Esophagus muscularis mucosa (tissue), 3 donors: Measurements from ENCODE around the gene CCDC88C.

Experiments used
- CTCF ChIP-seq, 3 experiments: fragments of 200-600 bp in 2 of 3; fragments of 450-650 bp in 1 of 3; sonication (generic) in 2 of 3; IDR thresholded peaks; one replicate each; pipeline ENCODE4 v1.5.1; 2017 to 2019; ENCODE audit warnings: antibody characterized with exemption in 3 of 3, mild to moderate bottlenecking in 2 of 3, moderate library complexity in 1 of 3
- POLR2AphosphoS5 ChIP-seq, 2 donors: sonication (generic); formaldehyde crosslinking; IDR thresholded peaks; one replicate each; pipeline ENCODE4 v1.6.1; 2017; ENCODE audit warnings: antibody characterized with exemption in 2 of 2

- TF ChIP-seq CTCF (IDR thresholded peaks at IDR 0.05) = no peak
- TF ChIP-seq POLR2AphosphoS5 (IDR thresholded peaks at IDR 0.05) = no peak
Observed at GRCh38 chr14:91405724-91406435, 11.7 kb downstream of the CCDC88C start.
